GM12874 (cell line): Measurements from ENCODE around the gene MAP2K3.

ENCODE experiments used
- CTCF ChIP-seq: IDR thresholded peaks from 2 replicates; pipeline ENCODE4 v1.5.1; 2011; ENCODE audit warnings: low read depth, mild to moderate bottlenecking, control low read depth, low read length, moderate library complexity; ENCODE audit not compliant: insufficient read depth

Gene MAP2K3

GRCh38 chr17:21318439-21318838 is 33.9 kb downstream of the MAP2K3 start:
- no peak for TF ChIP-seq CTCF

- TF ChIP-seq CTCF = no peak
Observed at GRCh38 chr17:21330436-21331160, 46.1 kb downstream of the MAP2K3 start.

GRCh38 chr17:21339011-21339410 is 54.5 kb downstream of the MAP2K3 start:
- no peak for TF ChIP-seq CTCF

GRCh38 chr17:21345236-21345635 is 60.7 kb downstream of the MAP2K3 start:
- no peak for TF ChIP-seq CTCF

GRCh38 chr17:21351366-21352065 is 67.0 kb downstream of the MAP2K3 start:
- TF ChIP-seq CTCF = no peak

GRCh38 chr17:21352221-21352980 is 67.9 kb downstream of the MAP2K3 start:
- TF ChIP-seq CTCF = no peak

GRCh38 chr17:21352981-21353265 is 68.4 kb downstream of the MAP2K3 start:
- TF ChIP-seq CTCF = no peak
